B cell (primary cell): ENCODE data around the gene PSPC1.
A peak's percentile ranks its signal among the peaks of the same experiment; 100 is the strongest.

Experiments
- EZH2 ChIP-seq: IDR thresholded peaks from 2 replicates; pipeline ENCODE4 v1.6.1; 2012; ENCODE audit warnings: borderline replicate concordance, low read depth, mild to moderate bottlenecking, moderate library complexity, low read length; ENCODE audit not compliant: insufficient read depth, poor library complexity, severe bottlenecking
- TF ChIP-seq, protein P1 (sequence below): fragments of 200-600 bp; IDR thresholded peaks from one replicate; pipeline ENCODE4 v1.8.0; 2022; ENCODE audit warnings: antibody characterized with exemption, mild to moderate bottlenecking

DNA sequence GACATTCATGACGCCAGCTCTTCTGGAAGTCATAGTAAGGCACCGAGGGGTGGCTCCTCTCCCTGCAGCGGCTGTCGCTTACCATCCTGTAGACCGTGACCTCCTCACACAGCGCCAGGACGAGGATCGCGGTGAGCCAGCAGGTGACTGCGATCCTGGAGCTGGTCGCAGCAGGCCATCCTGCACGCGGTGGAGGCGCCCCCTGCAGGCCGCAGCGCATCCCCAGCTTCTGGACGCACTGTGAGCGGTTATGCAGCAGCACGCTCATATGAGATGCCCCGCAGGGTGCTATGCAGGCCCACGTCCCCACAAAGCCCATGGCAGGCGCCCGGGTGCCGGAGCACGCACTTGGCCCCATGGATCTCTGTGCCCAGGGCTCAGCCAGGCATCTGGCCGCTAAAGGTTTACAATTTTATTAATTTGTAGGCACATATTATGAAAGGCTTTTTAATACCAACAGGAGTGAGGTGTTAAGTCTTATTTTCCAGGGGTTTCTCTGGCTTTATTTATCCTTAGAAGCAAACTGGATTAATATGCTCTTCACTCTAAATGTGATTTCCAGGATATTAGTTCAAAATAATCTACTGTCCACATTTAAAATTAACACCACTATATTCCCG, 35.6 kb upstream of the PSPC1 start:
- TF ChIP-seq EZH2: no peak
- TF ChIP-seq, protein P1, sequence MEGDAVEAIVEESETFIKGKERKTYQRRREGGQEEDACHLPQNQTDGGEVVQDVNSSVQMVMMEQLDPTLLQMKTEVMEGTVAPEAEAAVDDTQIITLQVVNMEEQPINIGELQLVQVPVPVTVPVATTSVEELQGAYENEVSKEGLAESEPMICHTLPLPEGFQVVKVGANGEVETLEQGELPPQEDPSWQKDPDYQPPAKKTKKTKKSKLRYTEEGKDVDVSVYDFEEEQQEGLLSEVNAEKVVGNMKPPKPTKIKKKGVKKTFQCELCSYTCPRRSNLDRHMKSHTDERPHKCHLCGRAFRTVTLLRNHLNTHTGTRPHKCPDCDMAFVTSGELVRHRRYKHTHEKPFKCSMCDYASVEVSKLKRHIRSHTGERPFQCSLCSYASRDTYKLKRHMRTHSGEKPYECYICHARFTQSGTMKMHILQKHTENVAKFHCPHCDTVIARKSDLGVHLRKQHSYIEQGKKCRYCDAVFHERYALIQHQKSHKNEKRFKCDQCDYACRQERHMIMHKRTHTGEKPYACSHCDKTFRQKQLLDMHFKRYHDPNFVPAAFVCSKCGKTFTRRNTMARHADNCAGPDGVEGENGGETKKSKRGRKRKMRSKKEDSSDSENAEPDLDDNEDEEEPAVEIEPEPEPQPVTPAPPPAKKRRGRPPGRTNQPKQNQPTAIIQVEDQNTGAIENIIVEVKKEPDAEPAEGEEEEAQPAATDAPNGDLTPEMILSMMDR: peak; percentile 29
